Nephron progenitor cell (in vitro differentiated cells): ENCODE data around the gene EPS15.

Experiments used
- DNase-seq: peaks from one replicate; pipeline ENCODE4 v3.0.0; 2021
- H3K27ac Mint-ChIP-seq: 2 replicates; pipeline ENCODE4 v1.8.0; 2021; ENCODE audit warnings: mild to moderate bottlenecking, moderate library complexity, mixed read lengths
- H3K27me3 Mint-ChIP-seq: 2 replicates; pipeline ENCODE4 v1.8.0; 2021; ENCODE audit warnings: mild to moderate bottlenecking, low read depth, mixed read lengths; ENCODE audit not compliant: poor library complexity
- H3K36me3 Mint-ChIP-seq: 2 replicates; pipeline ENCODE4 v1.8.0; 2021; ENCODE audit warnings: low read depth, mixed read lengths
- H3K4me1 Mint-ChIP-seq: 2 replicates; pipeline ENCODE4 v1.8.0; 2021; ENCODE audit warnings: mixed read lengths
- H3K4me3 Mint-ChIP-seq: 2 replicates; pipeline ENCODE4 v1.8.0; 2021; ENCODE audit warnings: mild to moderate bottlenecking, moderate library complexity, mixed read lengths
- H3K9me3 Mint-ChIP-seq: 2 replicates; pipeline ENCODE4 v1.8.0; 2021; ENCODE audit warnings: mild to moderate bottlenecking, moderate library complexity, mixed read lengths
- CTCF ChIP-seq: fragments of 200-600 bp; sonication (generic); IDR thresholded peaks from 2 replicates; pipeline ENCODE4 v1.5.0; 2021; ENCODE audit warnings: antibody characterized with exemption

EPS15 gene

GRCh38 chr1:51542158-51542953 is 23.3 kb upstream of the EPS15 start:
- peaks cover 5% of the 10 kb centered on the region for H3K4me1 Mint-ChIP-seq
- DNase-seq = no peak
- peaks cover 16% of the 10 kb centered on the region for H3K9me3 Mint-ChIP-seq
- no peak for TF ChIP-seq CTCF
- H3K27me3 Mint-ChIP-seq = no peaks in the 10 kb centered on the region
- H3K27ac Mint-ChIP-seq = no peak overlapping the region
- peaks cover 4% of the 10 kb centered on the region for H3K36me3 Mint-ChIP-seq
- no peak overlapping the region for H3K4me3 Mint-ChIP-seq

GRCh38 chr1:51541313-51542050 is 22.4 kb upstream of the EPS15 start:
- peaks cover 4% of the 10 kb centered on the region for H3K36me3 Mint-ChIP-seq
- DNase-seq = no peak
- no peaks in the 10 kb centered on the region for H3K27me3 Mint-ChIP-seq

GRCh38 chr1:51537568-51537967 is 18.5 kb upstream of the EPS15 start:
- peaks cover 16% of the 10 kb centered on the region for H3K9me3 Mint-ChIP-seq
- H3K27me3 Mint-ChIP-seq = no peaks in the 10 kb centered on the region
- H3K4me1 Mint-ChIP-seq = peaks cover 15% of the 10 kb centered on the region
- peaks cover 4% of the 10 kb centered on the region for H3K36me3 Mint-ChIP-seq
- TF ChIP-seq CTCF = no peak
- H3K27ac Mint-ChIP-seq = no peak overlapping the region
- no peak overlapping the region for H3K4me3 Mint-ChIP-seq
- no peak for DNase-seq

More at GRCh38 chr1:51541313-51542050, 22.4 kb upstream of the EPS15 start:
- Mint-ChIP-seq H3K4me1 (peaks cover 5% of the 10 kb centered on the region), H3K9me3 (peaks cover 16% of the 10 kb centered on the region), H3K4me3 (no peak overlapping the region), H3K27ac (no peak overlapping the region)
- TF ChIP-seq CTCF = no peak

GRCh38 chr1:51535006-51535592 is 16.0 kb upstream of the EPS15 start:
- DNase-seq = peak; percentile 16
- no peak for TF ChIP-seq CTCF
- Mint-ChIP-seq H3K4me3 (no peak overlapping the region), H3K36me3 (peaks cover 4% of the 10 kb centered on the region), H3K9me3 (peaks cover 16% of the 10 kb centered on the region), H3K27me3 (no peaks in the 10 kb centered on the region), H3K4me1 (peaks cover 10% of the 10 kb centered on the region), H3K27ac (no peak overlapping the region)

GRCh38 chr1:51534447-51534846 is 15.4 kb upstream of the EPS15 start:
- TF ChIP-seq CTCF = no peak
- no peak overlapping the region for H3K27ac Mint-ChIP-seq

More at GRCh38 chr1:51534447-51534846, 15.4 kb upstream of the EPS15 start:
- peaks cover 15% of the 10 kb centered on the region for H3K9me3 Mint-ChIP-seq
- H3K4me3 Mint-ChIP-seq = no peak overlapping the region
- H3K4me1 Mint-ChIP-seq = peaks cover 10% of the 10 kb centered on the region
- H3K36me3 Mint-ChIP-seq = peaks cover 4% of the 10 kb centered on the region
- H3K27me3 Mint-ChIP-seq = no peaks in the 10 kb centered on the region
- no peak for DNase-seq
